PC-9 (cell line): ENCODE results near the gene PLK5. TPM values are rescaled to one million over a fixed set of nuclear protein-coding genes. Genes with fewer than 3 reads are reported as not detected.

Source experiments
- BruUV-seq: library from RNA; stranded (reverse); fragments of 400-500 nt; replicated peaks from 2 replicates; lab custom pipeline; 2021; lab: Mats Ljungman, UMichigan
- CTCF ChIA-PET: fragments of 300-600 bp; sonication (Branson Sonifier 250); formaldehyde crosslinking; loops from one replicate; lab custom pipeline; 2022; ENCODE audit warnings: antibody characterized with exemption; lab: Charles Lee
- POLR2A ChIA-PET: fragments of 300-600 bp; sonication (Branson Sonifier 250); formaldehyde crosslinking; loops from one replicate; lab custom pipeline; 2022; ENCODE audit warnings: antibody characterized with exemption; ENCODE audit not compliant: unreplicated experiment; lab: Charles Lee
- DNase-seq, 2 experiments: peaks; one replicate each; pipeline versions ENCODE4 v3.0.0 to v3.0.0-alpha.2; 2015 to 2022; ENCODE audit warnings: mixed read lengths in 1 of 2
- H2AFZ ChIP-seq: fragments of 200-600 bp; sonication (generic); 2 replicates; pipeline ENCODE4 v1.8.1; 2017; ENCODE audit warnings: antibody characterized with exemption
- H3F3A ChIP-seq: fragments of 200-600 bp; sonication (generic); 2 replicates; pipeline ENCODE4 v1.8.1; 2017; ENCODE audit warnings: antibody characterized with exemption, mild to moderate bottlenecking, low read depth; ENCODE audit not compliant: insufficient read depth
- H3K27ac ChIP-seq: fragments of 200-600 bp; sonication (generic); 2 replicates; pipeline ENCODE4 v1.6.1; 2016; ENCODE audit warnings: mixed run types
- H3K27me3 ChIP-seq: fragments of 200-600 bp; sonication (generic); 2 replicates; pipeline ENCODE4 v1.6.1; 2016; ENCODE audit warnings: low read depth, mixed run types; ENCODE audit not compliant: insufficient read depth
- H3K36me3 ChIP-seq: fragments of 200-600 bp; sonication (generic); 2 replicates; pipeline ENCODE4 v1.6.1; 2016; ENCODE audit warnings: low read depth, mixed run types
- H3K4me1 ChIP-seq: fragments of 200-600 bp; sonication (generic); replicated peaks from 2 replicates; pipeline ENCODE4 v1.6.1; 2016; ENCODE audit warnings: mixed run types; ENCODE audit not compliant: insufficient read depth
- H3K4me2 ChIP-seq: fragments of 200-600 bp; sonication (generic); 2 replicates; pipeline ENCODE4 v1.6.1; 2017; ENCODE audit warnings: mixed run types
- H3K4me3 ChIP-seq: fragments of 200-600 bp; sonication (generic); 2 replicates; pipeline ENCODE4 v1.6.1; 2016; ENCODE audit warnings: mixed run types
- H3K79me2 ChIP-seq: fragments of 200-600 bp; sonication (generic); 2 replicates; pipeline ENCODE4 v1.6.1; 2017; ENCODE audit warnings: low read depth, mixed run types
- H3K9me2 ChIP-seq: fragments of 200-600 bp; sonication (generic); 2 replicates; pipeline ENCODE4 v1.8.1; 2017; ENCODE audit warnings: mild to moderate bottlenecking; ENCODE audit not compliant: insufficient read depth
- H3K9me3 ChIP-seq: fragments of 200-600 bp; sonication (generic); 2 replicates; pipeline ENCODE4 v1.8.1; 2016; ENCODE audit warnings: low read depth; ENCODE audit not compliant: insufficient read depth
- H4K20me1 ChIP-seq: fragments of 200-600 bp; sonication (generic); 2 replicates; pipeline ENCODE4 v1.8.1; 2017; ENCODE audit not compliant: insufficient read depth
- CTCF ChIP-seq: fragments of 200-600 bp; sonication (generic); conservative IDR thresholded peaks from 2 replicates; pipeline ENCODE4 v1.6.1; 2017; ENCODE audit warnings: mixed run types, antibody characterized with exemption, mild to moderate bottlenecking, moderate library complexity
- EZH2 ChIP-seq: fragments of 200-600 bp; sonication (generic); IDR thresholded peaks from 2 replicates; pipeline ENCODE4 v1.8.0; 2017; ENCODE audit warnings: antibody characterized with exemption, low read depth
- intact Hi-C: fragments of 100-400 bp; cut with micrococcal nuclease; formaldehyde crosslinking; loops from one replicate; pipeline ENCODE4 v1.10.0; 2022; ENCODE audit not compliant: unreplicated experiment
- total RNA-seq: library from RNA; stranded (reverse); gene quantifications from 2 replicates; pipeline ENCODE4 v1.2.3, GENCODE V29; 2021

Gene PLK5
- total RNA-seq, 1 experiment from 2014 or later, result not detected

GRCh38 chr19:1521636-1522035 lies 2.2 kb upstream of the PLK5 start:
- no peaks in the 10 kb centered on the region for H3K9me2 ChIP-seq
- H3K4me2 ChIP-seq, result no peak overlapping the region
- no peak for TF ChIP-seq CTCF
- no peak for TF ChIP-seq EZH2
- H3F3A ChIP-seq, result no peaks in the 10 kb centered on the region
- no peaks in the 10 kb centered on the region for H3K79me2 ChIP-seq
- no peaks in the 10 kb centered on the region for H3K27me3 ChIP-seq
- CTCF ChIA-PET, result interaction anchor here (0.5 kb wide), 1 partner anchor 305 kb away, joined by 21 read pairs; no protein-coding TSS in a partner anchor
- H3K27ac ChIP-seq, result no peak overlapping the region
- H3K9me3 ChIP-seq, result no peaks in the 10 kb centered on the region
- H3K4me3 ChIP-seq, result no peak overlapping the region
- intact Hi-C loops, result no loop called here
- no peaks in the 10 kb centered on the region for H3K36me3 ChIP-seq
- H2AFZ ChIP-seq, result no peak overlapping the region
- DNase-seq, result no peak
- BruUV-seq, result no TSS peak
- H3K4me1 ChIP-seq, result no peaks in the 10 kb centered on the region
- no peaks in the 10 kb centered on the region for H4K20me1 ChIP-seq
- POLR2A ChIA-PET, result no interaction called here

- H3K27ac ChIP-seq, result no peak overlapping the region
These were observed 1.8 kb upstream of the PLK5 start for GRCh38 chr19:1522061-1522460.

GRCh38 chr19:1522838-1523237 lies 1.0 kb upstream of the PLK5 start:
- DNase-seq, result no peak
- Histone ChIP-seq H2AFZ (no peak overlapping the region), H3K36me3 (no peaks in the 10 kb centered on the region), H3K9me3 (no peaks in the 10 kb centered on the region), H3K27me3 (no peaks in the 10 kb centered on the region), H3K4me2 (no peak overlapping the region), H3K4me1 (no peaks in the 10 kb centered on the region), H4K20me1 (no peaks in the 10 kb centered on the region), H3K4me3 (no peak overlapping the region), H3K27ac (no peak overlapping the region), H3F3A (no peaks in the 10 kb centered on the region), H3K9me2 (no peaks in the 10 kb centered on the region), H3K79me2 (no peaks in the 10 kb centered on the region)
- POLR2A ChIA-PET, result no interaction called here
- no peak for TF ChIP-seq EZH2
- no peak for TF ChIP-seq CTCF
- no TSS peak for BruUV-seq
- CTCF ChIA-PET, result no interaction called here
- intact Hi-C loops, result no loop called here

More at GRCh38 chr19:1522061-1522460, 1.8 kb upstream of the PLK5 start:
- no peaks in the 10 kb centered on the region for H4K20me1 ChIP-seq
- BruUV-seq, result no TSS peak
- CTCF ChIA-PET, result interaction anchor here (0.5 kb wide), 1 partner anchor 304 kb away, joined by 21 read pairs; no protein-coding TSS in a partner anchor
- H3K4me3 ChIP-seq, result no peak overlapping the region
- intact Hi-C loops, result no loop called here
- H3F3A ChIP-seq, result no peaks in the 10 kb centered on the region
- no peak for TF ChIP-seq EZH2
- no peak for TF ChIP-seq CTCF
- POLR2A ChIA-PET, result no interaction called here
- H3K79me2 ChIP-seq, result no peaks in the 10 kb centered on the region
- H2AFZ ChIP-seq, result no peak overlapping the region
- no peaks in the 10 kb centered on the region for H3K36me3 ChIP-seq
- no peaks in the 10 kb centered on the region for H3K9me3 ChIP-seq
- no peaks in the 10 kb centered on the region for H3K27me3 ChIP-seq
- H3K4me2 ChIP-seq, result no peak overlapping the region
- H3K9me2 ChIP-seq, result no peaks in the 10 kb centered on the region
- H3K4me1 ChIP-seq, result no peaks in the 10 kb centered on the region
- DNase-seq, result no peak
